Stimulated activated naive CD8-positive, alpha-beta T cell treated with anti-CD3 and anti-CD28 coated beads, Interleukin-15, amount 100 ng/mL, for 72 hours (primary cell): ENCODE data around the gene SDHA.
"Not testable (repeated sequence)": the region's sequence is repeated elsewhere in the genome, so short reads cannot be mapped to it uniquely, and the experiment has no call there.

Source experiments
- ATAC-seq: fragments of 150-1000 bp; cut with Tn5 transposase; 2 replicates; pipeline ENCODE4 v1.10.0; 2021; ENCODE audit warnings: mild to moderate bottlenecking, moderate library complexity
- DNase-seq, 2 donors: peaks; one replicate each; pipeline ENCODE4 v3.0.0; 2021 to 2022
- H3K27ac Mint-ChIP-seq, 2 donors: one replicate each; pipeline ENCODE4 v1.8.0; 2022; ENCODE audit warnings: mild to moderate bottlenecking in 2 of 2, mixed read lengths in 2 of 2, moderate library complexity in 2 of 2
- H3K27me3 Mint-ChIP-seq: one replicate; pipeline ENCODE4 v1.8.0; 2022; ENCODE audit warnings: mixed read lengths
- H3K4me1 Mint-ChIP-seq: one replicate; pipeline ENCODE4 v1.8.0; 2022; ENCODE audit warnings: mild to moderate bottlenecking, mixed read lengths
- H3K4me3 Mint-ChIP-seq, 2 donors: one replicate each; pipeline ENCODE4 v1.8.0; 2022; ENCODE audit warnings: mild to moderate bottlenecking in 2 of 2, mixed read lengths in 2 of 2, moderate library complexity in 1 of 2
- H3K9me3 Mint-ChIP-seq, 2 donors: one replicate each; pipeline ENCODE4 v1.8.0; 2022; ENCODE audit warnings: mixed read lengths in 2 of 2

Gene SDHA

DNA sequence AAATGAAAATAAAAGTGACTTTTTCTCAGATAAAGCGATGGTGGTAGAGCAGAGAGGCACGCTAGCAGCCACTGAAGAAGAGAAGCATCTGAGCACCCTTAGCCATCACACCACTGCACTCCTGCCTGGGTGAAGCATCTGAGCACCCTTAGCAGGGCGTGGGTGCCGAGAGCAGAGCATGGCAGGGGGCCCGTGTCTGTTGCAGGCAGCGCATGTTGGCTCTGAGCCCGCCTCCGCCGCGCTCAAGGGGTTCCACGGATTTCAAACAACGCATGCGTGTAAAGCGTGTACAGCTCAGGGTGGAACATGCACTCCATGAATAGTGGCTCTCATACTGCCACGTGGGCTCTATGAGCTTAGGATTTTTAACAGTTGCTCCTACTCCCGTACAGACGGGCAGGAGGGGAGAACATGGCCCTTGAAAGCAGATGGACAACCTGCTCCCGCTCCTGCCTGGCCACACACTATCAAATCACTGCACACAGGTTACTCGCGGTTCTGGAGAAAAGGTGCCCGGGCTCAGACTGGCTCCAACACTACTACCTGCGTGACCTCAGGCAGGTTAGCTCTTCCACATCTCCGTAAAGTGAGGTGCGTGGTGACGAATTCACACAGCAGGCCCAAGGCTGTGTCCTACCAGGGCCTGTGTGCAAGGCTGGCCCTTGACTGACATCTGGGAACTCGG is 14.7 kb upstream of the SDHA start:
- DNase-seq, result no peak
- Mint-ChIP-seq H3K27ac (no peak overlapping the region), H3K4me1 (peaks cover 11% of the 10 kb centered on the region), H3K27me3 (no peaks in the 10 kb centered on the region), H3K4me3 (no peak overlapping the region), H3K9me3 (no peaks in the 10 kb centered on the region)
- ATAC-seq, result no peak

DNA sequence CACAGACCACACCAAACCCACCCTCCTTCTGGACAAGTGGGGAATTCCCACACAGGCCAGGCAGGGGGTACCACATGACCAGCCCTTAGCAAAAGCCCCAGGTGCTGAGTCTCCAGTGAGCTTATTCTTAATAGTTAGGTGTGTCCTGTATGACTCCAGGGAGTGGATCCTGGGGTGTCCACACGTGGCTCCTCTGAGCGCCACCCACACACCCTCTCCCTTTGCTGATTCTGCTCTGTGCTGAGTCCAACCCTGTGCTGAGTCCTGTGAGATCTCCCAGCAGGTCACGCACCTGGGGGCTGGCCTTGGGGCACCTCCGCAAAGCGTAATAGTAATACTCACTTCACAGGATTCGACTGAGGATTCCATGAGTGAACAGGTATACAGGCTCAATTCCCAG is 14.1 kb upstream of the SDHA start:
- no peak overlapping the region for H3K27ac Mint-ChIP-seq
- ATAC-seq, result no peak
- no peaks in the 10 kb centered on the region for H3K9me3 Mint-ChIP-seq
- no peaks in the 10 kb centered on the region for H3K27me3 Mint-ChIP-seq
- peaks cover 11% of the 10 kb centered on the region for H3K4me1 Mint-ChIP-seq
- DNase-seq, result no peak
- H3K4me3 Mint-ChIP-seq, result no peak overlapping the region

DNA sequence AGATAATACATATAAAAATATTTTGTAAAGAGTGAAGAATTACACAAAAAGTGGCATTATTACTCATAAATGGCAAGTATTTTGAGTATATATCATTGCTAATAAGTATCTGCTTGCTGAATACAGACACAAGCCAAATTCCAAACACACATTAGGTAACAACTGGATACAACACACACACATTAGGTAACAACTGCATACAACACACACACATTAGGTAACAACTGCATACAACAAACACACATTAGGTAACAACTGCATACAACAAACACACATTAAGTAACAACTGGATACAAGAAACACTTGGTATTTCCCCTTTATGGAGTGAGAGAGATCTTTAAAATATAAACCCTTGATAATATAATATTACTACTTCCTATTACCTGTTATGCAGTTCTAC is 13.7 kb upstream of the SDHA start:
- Mint-ChIP-seq H3K9me3 (no peaks in the 10 kb centered on the region), H3K27me3 (no peaks in the 10 kb centered on the region), H3K4me1 (peaks cover 13% of the 10 kb centered on the region), H3K4me3 (no peak overlapping the region), H3K27ac (no peak overlapping the region)
- no peak for ATAC-seq
- no peak for DNase-seq

DNA sequence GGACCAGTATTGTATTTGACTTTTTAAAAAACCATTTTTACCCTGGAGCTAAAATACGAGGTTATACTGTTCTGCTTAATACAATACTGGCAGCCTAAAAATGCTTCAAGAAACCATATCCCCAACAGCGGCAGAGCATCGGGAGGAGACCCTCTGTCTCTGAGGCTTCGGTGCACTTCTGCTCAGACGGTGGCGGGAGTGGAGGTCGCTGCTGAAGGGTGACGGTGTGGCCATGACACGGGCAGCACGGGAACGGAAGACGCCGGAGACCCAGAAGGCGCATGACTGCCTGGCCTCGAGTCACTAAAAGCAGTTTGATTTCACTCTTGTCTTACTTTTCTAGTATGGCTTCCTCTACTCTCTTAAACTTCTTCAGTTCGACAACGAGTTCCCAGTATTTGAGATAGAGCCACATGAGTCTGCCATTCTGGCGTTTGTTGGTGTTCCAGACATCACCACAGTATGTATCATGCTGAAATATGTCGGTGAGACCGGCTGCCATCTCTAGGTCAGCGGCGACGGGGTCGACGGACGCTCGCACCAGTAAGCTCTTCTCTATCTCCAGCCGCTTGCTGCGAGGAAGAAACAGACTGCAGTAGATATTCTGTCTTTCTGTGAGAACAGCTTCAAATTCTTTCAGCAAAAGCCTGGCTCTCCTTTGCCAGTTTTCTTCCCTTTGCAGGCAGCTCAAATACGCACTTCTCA is 13.0 kb upstream of the SDHA start:
- H3K4me1 Mint-ChIP-seq, result peaks cover 19% of the 10 kb centered on the region
- H3K27ac Mint-ChIP-seq, result no peak overlapping the region
- no peak for ATAC-seq
- H3K27me3 Mint-ChIP-seq, result no peaks in the 10 kb centered on the region
- no peak for DNase-seq
- no peaks in the 10 kb centered on the region for H3K9me3 Mint-ChIP-seq
- H3K4me3 Mint-ChIP-seq, result no peak overlapping the region

DNA sequence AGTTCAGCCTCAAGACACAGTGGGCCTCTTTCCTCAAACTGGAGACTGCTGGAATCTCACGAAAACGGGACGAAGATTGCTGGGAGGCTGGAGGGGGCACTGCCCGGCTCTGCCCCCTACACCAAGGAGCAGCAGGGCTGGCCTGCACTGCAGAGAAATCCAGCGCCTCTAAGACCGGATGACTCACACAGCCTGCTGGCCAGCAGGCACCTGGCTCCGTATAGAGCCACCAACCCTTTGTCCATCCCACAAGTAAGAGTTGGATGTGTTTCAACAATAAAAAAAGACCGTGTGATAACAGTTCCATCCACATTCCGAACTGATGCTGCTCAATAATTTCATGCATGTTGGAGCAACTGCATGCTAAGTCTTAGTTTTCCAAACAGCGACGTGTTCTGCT is 11.7 kb upstream of the SDHA start:
- Mint-ChIP-seq H3K27ac (no peak overlapping the region), H3K27me3 (no peaks in the 10 kb centered on the region), H3K4me3 (no peak overlapping the region), H3K4me1 (peaks cover 25% of the 10 kb centered on the region), H3K9me3 (no peaks in the 10 kb centered on the region)
- DNase-seq (no peak), ATAC-seq (no peak)

DNA sequence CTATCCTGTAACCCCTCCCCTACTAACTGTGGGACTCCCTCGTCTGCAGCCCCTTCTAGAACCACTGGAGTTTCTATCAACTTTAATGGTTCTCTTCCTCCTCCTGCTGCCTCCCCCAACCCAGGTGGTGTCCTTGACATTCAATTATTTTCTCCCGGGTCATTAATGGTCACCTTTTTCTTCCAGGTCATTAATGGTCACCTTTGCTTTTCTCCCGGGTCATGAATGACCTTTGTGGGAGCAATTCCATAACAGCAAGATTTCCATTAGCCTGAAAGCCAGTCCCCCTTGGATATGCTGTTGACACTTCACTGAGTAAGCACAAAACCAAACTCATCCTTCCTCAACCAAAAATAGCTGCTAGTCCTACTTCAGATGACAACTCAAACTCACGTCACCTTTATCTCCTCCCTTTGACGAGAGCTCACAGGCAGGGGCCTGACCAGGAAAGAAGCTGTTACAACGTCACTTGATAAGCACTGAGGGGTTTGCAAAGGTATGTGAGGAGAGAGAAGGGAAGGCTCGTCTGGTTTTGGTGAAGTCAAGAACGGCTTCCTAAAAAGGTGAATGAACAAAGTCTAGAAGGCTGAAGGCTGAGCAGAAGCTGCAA is 11.1 kb upstream of the SDHA start:
- H3K4me3 Mint-ChIP-seq, result no peak overlapping the region
- peaks cover 25% of the 10 kb centered on the region for H3K4me1 Mint-ChIP-seq
- no peaks in the 10 kb centered on the region for H3K27me3 Mint-ChIP-seq
- ATAC-seq, result no peak
- no peaks in the 10 kb centered on the region for H3K9me3 Mint-ChIP-seq
- no peak for DNase-seq
- H3K27ac Mint-ChIP-seq, result peak overlapping the region; percentile 51 to 73

DNA sequence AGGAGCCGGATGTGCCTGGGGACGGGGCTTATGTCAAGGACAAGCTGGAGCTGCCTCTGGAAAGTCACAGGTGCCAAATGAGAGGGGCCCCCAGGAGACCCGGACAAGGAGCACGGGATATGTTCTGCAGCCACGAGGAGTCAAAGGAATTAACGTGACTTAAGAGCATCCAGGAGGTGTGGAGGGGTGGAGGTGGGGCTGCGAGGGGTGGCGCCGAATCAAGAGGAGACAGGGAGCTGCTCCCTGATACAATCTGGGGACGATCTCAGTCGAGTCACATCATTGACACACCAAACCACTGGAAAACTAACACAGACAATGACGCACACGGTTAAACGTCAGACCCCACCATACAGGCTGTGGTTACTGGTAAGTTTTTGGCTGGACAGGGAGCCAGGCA is 10.5 kb upstream of the SDHA start:
- peak overlapping the region in 1 of 2 donors; percentile 51 for H3K27ac Mint-ChIP-seq
- DNase-seq (no peak), ATAC-seq (no peak)

DNA sequence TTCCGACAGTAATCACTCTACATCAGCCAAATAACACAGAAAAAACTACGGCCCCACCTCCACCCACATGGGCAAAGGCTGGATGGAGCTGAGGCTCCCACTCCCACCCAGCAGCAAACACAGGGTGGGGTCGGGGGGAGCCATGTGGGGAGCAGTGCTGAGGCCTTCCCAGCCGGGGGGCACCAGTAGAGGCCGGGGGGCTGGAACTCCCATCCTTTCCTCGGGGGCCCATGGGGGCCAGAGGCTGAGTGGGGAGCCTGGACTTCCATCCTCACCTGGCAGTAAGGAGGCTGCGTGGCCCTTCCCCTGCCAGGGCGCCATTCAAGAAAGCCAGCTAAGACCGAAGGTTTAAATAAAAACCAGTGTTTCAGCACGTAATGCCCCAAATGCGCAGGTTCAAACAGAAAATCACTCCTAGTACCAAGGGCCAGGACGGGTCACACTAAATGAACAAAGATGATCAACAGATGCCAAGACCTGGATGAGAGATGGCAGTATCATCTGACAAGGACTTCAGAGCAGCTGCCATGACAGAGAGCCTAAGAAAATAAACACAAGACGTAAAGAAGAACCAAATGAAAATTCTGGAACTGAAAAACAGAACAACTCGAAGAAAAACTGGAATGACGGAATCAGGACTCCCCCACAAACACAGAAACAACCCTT is 9.5 kb upstream of the SDHA start:
- ATAC-seq (no peak), DNase-seq (no peak)
- H3K4me1 Mint-ChIP-seq, result peaks cover 28% of the 10 kb centered on the region
- no peaks in the 10 kb centered on the region for H3K9me3 Mint-ChIP-seq
- H3K4me3 Mint-ChIP-seq, result no peak overlapping the region
- no peaks in the 10 kb centered on the region for H3K27me3 Mint-ChIP-seq
- peak overlapping the region in 1 of 2 donors; percentile 86 for H3K27ac Mint-ChIP-seq

More for the DNA sequence above, 10.5 kb upstream of the SDHA start:
- Mint-ChIP-seq H3K27me3 (no peaks in the 10 kb centered on the region), H3K9me3 (no peaks in the 10 kb centered on the region), H3K4me3 (no peak overlapping the region), H3K4me1 (peaks cover 25% of the 10 kb centered on the region)

DNA sequence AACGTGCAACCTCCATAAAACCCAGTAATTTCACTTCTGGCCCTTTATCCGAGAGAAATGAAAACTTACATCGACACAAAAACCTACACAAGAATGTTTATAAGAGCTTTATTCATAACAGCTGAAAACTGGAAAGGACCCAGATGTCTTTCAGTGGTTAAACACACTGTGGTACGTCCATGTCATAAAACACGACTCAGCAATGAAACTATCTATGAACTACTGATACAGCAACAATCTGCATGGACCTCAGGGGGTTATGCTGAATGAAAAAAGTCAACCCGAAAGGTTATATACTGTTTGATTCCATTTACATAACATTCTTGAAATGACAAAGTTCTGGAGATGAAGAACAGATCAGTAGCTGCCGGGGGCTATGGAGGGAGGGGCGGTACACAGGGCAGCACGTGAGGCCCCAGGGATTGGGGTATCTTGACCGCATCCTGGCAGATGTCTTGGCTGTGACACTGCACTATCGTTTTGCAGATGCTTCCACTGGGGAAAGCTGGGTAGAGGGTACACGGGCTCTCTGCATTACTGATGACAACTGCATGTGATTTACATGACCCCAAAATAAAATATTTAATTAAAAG is 4.2 kb upstream of the SDHA start:
- no peaks in the 10 kb centered on the region for H3K27me3 Mint-ChIP-seq
- H3K27ac Mint-ChIP-seq, result peak overlapping the region; percentile 48 to 77
- no peak for ATAC-seq
- peaks cover 54% of the 10 kb centered on the region for H3K4me1 Mint-ChIP-seq
- peak overlapping the region; percentile 14 to 58 for H3K4me3 Mint-ChIP-seq
- no peaks in the 10 kb centered on the region for H3K9me3 Mint-ChIP-seq
- DNase-seq, result no peak

DNA sequence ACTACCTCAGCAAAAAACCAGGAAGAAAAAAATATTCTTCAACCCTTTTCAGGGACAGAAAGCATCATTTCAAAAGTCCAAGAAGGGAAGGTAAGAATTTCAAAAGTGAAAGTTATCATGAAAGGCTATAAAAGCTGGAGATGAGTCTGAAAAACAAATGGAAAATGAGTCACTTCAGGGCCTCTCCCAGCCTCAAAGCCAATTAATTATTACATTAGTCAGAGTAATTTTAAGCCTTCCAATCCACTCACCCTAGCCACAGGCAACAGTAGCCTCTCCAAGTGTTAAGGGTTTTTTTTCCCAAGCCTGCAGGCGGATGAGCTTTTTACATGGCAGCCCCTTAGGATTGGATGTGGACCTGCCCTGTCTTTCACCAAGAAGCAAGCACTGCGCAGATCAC is 2.9 kb upstream of the SDHA start:
- peak; percentile 40 for ATAC-seq
- DNase-seq, H3K27me3 Mint-ChIP-seq, H3K9me3 Mint-ChIP-seq: not testable (repeated sequence)
- Mint-ChIP-seq H3K4me3 (peak overlapping the region; percentile 64 to 65), H3K27ac (peak overlapping the region; percentile 83 to 85), H3K4me1 (peaks cover 46% of the 10 kb centered on the region)

DNA sequence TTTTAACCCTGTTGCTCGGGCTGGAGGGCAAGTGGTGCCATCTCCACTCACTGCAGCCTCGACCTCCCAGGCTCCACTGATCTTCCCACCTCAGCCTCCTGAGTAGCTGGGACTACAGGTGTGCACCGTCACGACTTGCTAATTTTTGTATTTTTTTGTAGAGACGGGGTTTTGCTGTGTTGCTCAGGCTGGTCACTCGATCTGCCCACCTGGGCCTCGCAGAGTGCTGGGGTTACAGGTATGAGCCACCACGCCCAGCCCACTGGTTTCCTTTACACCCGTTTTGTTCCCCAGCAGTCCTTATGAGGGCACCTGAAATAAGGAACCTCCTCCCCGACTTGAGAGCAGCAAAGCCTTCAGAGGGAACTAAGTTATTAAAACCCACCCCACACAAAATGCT is 2.0 kb upstream of the SDHA start:
- not testable (repeated sequence) for H3K27me3 Mint-ChIP-seq, H3K9me3 Mint-ChIP-seq, ATAC-seq, DNase-seq
- peaks cover 50% of the 10 kb centered on the region for H3K4me1 Mint-ChIP-seq
- peak overlapping the region; percentile 44 to 80 for H3K27ac Mint-ChIP-seq
- H3K4me3 Mint-ChIP-seq, result peak overlapping the region; percentile 65 to 72

DNA sequence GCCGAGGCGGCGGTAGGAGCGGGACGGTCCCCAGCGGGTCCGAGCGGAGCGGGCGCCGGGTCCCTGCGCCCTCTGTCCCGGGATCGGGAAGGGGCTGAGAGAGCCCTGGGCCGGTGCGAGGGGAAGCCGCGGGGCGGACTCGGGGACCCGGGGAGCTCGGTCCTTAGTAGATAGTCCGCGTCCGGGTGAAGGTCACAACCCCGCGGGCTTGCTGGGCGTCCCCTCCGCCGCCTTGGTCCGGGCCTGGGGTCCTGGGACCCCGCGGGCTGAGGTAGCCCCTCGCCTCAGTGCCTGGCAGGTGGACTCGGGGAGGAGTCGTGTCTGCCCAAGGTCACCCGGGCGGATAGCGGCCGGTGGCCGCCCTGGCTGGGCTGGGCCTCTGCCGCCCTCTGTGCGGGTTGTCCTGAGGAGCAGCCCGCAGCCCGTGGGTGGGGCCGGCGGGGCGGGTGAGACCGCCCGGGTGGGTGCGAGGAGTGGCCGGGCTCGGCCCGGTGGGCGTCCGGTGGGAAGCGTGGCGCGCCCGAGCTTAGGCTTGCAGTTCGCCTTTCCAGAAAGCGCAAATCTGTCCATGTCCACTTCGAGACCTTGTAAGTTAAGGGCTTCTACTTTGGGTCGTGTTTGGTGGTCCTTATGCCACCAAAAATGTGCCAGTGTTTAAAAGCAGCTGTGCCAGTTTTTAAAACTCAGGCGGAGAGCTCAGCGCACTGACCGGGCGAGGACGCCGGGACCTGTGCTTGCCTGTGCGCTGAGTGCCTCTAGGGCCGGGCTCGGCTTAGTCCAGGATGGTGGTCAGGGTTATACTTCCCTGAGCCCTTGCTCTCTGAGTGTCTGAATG is 554 bp downstream of the SDHA start:
- Mint-ChIP-seq H3K4me1 (peaks cover 71% of the 10 kb centered on the region), H3K27me3 (no peaks in the 10 kb centered on the region), H3K4me3 (peak overlapping the region; percentile 97), H3K9me3 (no peaks in the 10 kb centered on the region), H3K27ac (peak overlapping the region; percentile 81 to 95)
- ATAC-seq (peak; percentile 41), DNase-seq (peak; percentile 18 to 19)

DNA sequence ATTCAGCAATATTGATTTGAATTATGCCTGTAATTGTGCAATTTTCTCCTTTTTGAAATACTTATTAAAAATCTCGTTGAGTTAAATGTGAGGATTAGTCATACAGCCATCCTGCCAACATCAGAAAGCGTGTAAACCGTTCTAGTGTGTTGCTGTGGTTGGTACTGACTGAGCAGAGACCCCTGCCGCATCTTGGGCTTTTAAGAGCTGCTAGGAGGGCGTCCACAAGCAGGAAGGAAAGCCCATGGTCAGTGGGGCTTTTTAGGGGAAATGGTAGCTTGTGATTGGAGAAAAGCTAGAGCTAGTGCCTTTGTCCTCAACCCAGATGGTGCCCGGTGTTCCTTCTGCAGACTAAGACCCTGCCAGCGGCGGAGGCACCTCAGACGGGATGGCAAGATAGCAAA is 1.3 kb downstream of the SDHA start:
- ATAC-seq (peak; percentile 36), DNase-seq (peak; percentile 20 to 24)
- peak overlapping the region; percentile 81 to 95 for H3K27ac Mint-ChIP-seq
- H3K4me3 Mint-ChIP-seq, result peak overlapping the region; percentile 97
- no peaks in the 10 kb centered on the region for H3K9me3 Mint-ChIP-seq
- H3K27me3 Mint-ChIP-seq, result no peaks in the 10 kb centered on the region
- H3K4me1 Mint-ChIP-seq, result peaks cover 66% of the 10 kb centered on the region

DNA sequence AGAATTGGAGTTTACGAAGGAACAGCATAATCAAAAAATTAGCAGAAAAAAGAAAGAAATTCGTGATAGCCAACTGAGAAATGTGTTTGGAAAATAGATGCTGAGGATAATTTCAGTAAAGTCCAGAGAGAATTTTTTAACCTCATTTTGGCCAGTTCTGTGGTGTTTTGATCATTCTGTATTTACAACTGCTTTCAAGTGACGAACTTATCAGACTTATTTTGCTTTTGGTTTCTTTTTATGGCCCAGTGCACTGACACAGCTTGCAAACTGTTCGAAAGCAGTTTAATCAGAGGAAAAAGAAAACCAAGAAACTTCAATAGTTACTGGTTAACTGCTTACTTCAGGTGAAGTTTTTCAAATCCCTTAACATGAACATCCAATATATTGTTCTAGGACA is 1.9 kb downstream of the SDHA start:
- H3K27me3 Mint-ChIP-seq, result no peaks in the 10 kb centered on the region
- DNase-seq (no peak), ATAC-seq (no peak)
- H3K9me3 Mint-ChIP-seq, result no peaks in the 10 kb centered on the region
- peak overlapping the region; percentile 81 to 95 for H3K27ac Mint-ChIP-seq
- peaks cover 66% of the 10 kb centered on the region for H3K4me1 Mint-ChIP-seq
- H3K4me3 Mint-ChIP-seq, result peak overlapping the region; percentile 97
